Mesothelial cell of epicardium (in vitro differentiated cells): Measurements from ENCODE around the gene ZNF574. TPM values are rescaled to one million over a fixed set of nuclear protein-coding genes. Genes with fewer than 3 reads are reported as not detected.

Source experiments
- DNase-seq, 2 experiments: peaks; one replicate each; pipeline ENCODE4 v3.0.0; 2021; ENCODE audit warnings: low spot score in 2 of 2; ENCODE audit not compliant: unreplicated experiment in 2 of 2
- H3K27ac Mint-ChIP-seq: 2 replicates; pipeline ENCODE4 v1.8.0; 2021; ENCODE audit warnings: mixed read lengths
- H3K27me3 Mint-ChIP-seq: 2 replicates; pipeline ENCODE4 v1.8.0; 2021; ENCODE audit warnings: low read depth, mixed read lengths
- H3K36me3 Mint-ChIP-seq: 2 replicates; pipeline ENCODE4 v1.8.0; 2021; ENCODE audit warnings: mixed read lengths
- H3K4me1 Mint-ChIP-seq: 2 replicates; pipeline ENCODE4 v1.8.0; 2021; ENCODE audit warnings: mixed read lengths
- H3K4me3 Mint-ChIP-seq: 2 replicates; pipeline ENCODE4 v1.8.0; 2021; ENCODE audit warnings: mild to moderate bottlenecking, moderate library complexity, mixed read lengths
- H3K9me3 Mint-ChIP-seq: 2 replicates; pipeline ENCODE4 v1.8.0; 2021; ENCODE audit warnings: mixed read lengths
- total RNA-seq: library from RNA; stranded (reverse); gene quantifications from 3 replicates; pipeline ENCODE4 v1.2.1, GENCODE V29; 2021
- TF ChIP-seq, protein P1 (sequence below): fragments of 200-600 bp; sonication (generic); IDR thresholded peaks from one replicate; pipeline ENCODE4 v1.5.0; 2021; ENCODE audit warnings: antibody characterized with exemption; ENCODE audit not compliant: unreplicated experiment

Gene ZNF574
- total RNA-seq, 1 donor from 2014 or later = 21.3 TPM

DNA sequence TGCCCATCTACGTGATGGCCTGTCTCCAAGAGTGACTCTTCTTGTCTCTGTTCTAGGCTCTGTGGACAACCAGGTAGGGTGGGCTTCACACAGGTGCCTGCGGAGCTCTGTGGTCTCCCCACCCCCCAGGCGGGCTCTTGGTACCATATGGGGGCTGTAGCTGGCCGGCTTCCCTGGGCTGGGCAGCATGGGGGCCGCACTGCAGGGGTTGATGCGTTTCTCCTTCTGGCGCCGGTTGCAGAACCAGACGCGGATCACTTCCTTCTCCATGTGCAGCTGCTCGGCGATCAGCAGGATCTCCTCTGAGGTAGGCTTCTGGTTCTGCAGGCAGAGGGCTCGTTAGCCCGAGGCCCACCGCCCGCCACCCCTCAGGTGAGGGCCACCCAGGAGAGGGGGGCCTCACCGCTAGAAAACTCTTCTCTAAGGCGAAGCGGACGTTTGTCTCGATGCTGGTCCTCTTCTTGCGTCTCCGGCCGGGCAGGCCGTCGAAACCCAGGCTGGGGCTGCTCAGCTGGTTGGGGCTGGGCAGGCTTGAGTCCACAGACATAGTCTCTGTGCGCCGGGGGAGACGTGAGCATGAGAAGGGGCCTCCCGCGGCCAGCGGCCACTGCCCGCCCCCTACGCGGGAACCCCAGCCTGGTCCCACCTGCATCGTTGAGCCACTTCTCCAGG lies 19.3 kb downstream of the ZNF574 start:
- Mint-ChIP-seq H3K27me3 (peaks cover 39% of the 10 kb centered on the region), H3K36me3 (no peaks in the 10 kb centered on the region), H3K4me1 (no peaks in the 10 kb centered on the region), H3K27ac (no peak overlapping the region), H3K9me3 (no peaks in the 10 kb centered on the region), H3K4me3 (no peak overlapping the region)
- TF ChIP-seq, protein P1, sequence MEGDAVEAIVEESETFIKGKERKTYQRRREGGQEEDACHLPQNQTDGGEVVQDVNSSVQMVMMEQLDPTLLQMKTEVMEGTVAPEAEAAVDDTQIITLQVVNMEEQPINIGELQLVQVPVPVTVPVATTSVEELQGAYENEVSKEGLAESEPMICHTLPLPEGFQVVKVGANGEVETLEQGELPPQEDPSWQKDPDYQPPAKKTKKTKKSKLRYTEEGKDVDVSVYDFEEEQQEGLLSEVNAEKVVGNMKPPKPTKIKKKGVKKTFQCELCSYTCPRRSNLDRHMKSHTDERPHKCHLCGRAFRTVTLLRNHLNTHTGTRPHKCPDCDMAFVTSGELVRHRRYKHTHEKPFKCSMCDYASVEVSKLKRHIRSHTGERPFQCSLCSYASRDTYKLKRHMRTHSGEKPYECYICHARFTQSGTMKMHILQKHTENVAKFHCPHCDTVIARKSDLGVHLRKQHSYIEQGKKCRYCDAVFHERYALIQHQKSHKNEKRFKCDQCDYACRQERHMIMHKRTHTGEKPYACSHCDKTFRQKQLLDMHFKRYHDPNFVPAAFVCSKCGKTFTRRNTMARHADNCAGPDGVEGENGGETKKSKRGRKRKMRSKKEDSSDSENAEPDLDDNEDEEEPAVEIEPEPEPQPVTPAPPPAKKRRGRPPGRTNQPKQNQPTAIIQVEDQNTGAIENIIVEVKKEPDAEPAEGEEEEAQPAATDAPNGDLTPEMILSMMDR = no peak
- DNase-seq = no peak

DNA sequence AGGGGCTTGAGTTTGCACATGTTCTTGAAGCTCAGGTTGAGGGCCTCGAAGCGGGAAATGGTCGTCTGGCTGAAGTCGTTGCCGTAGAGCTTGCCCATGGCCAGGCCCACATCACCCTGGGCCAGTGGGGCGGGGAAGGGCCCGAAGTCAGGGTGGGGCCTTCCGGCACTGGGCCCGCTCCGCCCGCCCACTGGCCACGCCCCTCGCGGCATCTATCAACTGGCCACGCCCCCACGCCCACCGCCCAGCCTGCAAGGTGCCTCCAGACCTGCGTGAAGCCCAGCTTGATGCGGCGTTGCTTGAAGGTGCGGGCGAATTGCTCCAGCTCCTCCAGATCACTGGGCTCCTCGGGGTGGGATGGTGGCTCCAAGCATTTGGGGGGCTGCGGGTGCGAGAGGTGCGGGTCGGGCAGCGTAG lies 19.9 kb downstream of the ZNF574 start:
- H3K36me3 Mint-ChIP-seq = no peaks in the 10 kb centered on the region
- no peak overlapping the region for H3K4me3 Mint-ChIP-seq
- DNase-seq = no peak
- peaks cover 36% of the 10 kb centered on the region for H3K27me3 Mint-ChIP-seq
- H3K4me1 Mint-ChIP-seq = no peaks in the 10 kb centered on the region
- H3K27ac Mint-ChIP-seq = no peak overlapping the region
- TF ChIP-seq, protein P1 = no peak
- H3K9me3 Mint-ChIP-seq = no peaks in the 10 kb centered on the region

DNA sequence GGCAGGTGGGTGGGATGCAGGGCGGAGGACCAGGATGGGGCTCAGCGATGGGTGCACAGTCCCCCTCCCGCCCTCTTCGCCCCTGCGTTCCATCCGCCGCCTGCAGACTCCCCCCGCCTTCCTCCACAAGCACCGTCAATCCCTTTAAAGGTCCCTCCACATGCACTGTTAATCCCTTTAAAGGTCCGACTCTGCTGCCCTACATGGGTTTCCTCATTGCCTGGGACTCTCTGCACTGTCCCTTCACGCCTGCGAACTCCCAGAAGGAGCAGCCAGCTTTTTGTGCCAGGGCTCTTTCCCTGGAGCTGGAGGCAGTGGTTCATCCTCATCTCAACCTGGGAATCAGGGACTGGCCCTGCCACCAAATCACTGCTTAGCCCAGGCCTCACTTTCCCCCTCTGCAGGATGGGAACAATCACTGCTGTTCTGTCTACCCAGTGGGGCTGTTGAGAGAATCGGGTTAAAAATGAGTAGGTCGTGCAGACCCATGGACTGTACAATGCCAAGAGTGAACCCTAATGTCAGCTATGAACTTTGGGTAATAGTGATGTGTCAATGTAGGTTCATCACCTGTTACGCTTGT lies 20.4 kb downstream of the ZNF574 start:
- H3K4me3 Mint-ChIP-seq = no peak overlapping the region
- no peaks in the 10 kb centered on the region for H3K9me3 Mint-ChIP-seq
- no peak overlapping the region for H3K27ac Mint-ChIP-seq
- H3K4me1 Mint-ChIP-seq = no peaks in the 10 kb centered on the region
- DNase-seq = no peak
- TF ChIP-seq, protein P1 = no peak
- H3K27me3 Mint-ChIP-seq = peaks cover 38% of the 10 kb centered on the region
- no peaks in the 10 kb centered on the region for H3K36me3 Mint-ChIP-seq

DNA sequence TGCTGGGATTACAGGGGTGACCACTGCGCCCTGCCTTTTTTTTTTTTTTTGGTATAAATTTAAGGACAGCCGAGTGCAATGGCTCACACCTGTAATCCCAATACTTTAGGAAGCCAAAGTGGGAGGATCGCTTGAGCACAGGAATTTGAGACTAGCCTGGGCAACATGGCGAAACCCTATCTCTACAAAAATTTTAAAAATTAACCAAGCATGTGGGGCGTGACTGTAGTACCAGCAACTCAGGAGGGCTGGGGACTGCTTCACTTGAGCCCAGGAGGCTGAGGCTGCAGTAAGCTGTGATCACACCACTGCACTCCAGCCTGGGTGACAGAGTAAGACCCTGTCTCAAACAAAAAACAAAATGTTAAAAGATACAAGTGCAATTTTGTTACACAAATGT lies 21.5 kb downstream of the ZNF574 start:
- Mint-ChIP-seq H3K27ac (no peak overlapping the region), H3K36me3 (no peaks in the 10 kb centered on the region), H3K4me3 (no peak overlapping the region), H3K9me3 (no peaks in the 10 kb centered on the region), H3K27me3 (peaks cover 38% of the 10 kb centered on the region), H3K4me1 (no peaks in the 10 kb centered on the region)
- no peak for DNase-seq
- TF ChIP-seq, protein P1 = no peak

DNA sequence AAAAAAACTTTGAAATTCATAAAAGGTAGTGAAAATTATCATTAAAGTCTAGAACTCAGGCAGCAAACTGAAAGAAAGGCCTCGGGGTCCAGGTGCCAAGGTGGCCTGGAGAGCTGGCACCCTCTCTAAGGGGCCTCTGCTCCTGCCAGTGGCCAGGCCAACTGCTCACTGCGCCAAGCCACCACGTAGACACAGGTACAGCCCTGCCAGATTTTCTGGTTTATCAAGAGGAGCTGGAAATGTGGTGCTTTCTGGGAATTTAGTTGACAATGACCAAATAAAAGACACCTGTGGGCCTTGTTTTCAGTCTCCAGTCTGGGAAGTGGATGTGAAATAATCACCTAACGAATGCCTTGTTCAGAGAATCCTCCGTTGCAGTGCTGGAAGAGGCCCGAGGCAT lies 22.8 kb downstream of the ZNF574 start:
- TF ChIP-seq, protein P1 = no peak
- no peak overlapping the region for H3K4me3 Mint-ChIP-seq
- peaks cover 45% of the 10 kb centered on the region for H3K27me3 Mint-ChIP-seq
- no peak overlapping the region for H3K27ac Mint-ChIP-seq
- DNase-seq = no peak
- no peaks in the 10 kb centered on the region for H3K36me3 Mint-ChIP-seq
- H3K9me3 Mint-ChIP-seq = no peaks in the 10 kb centered on the region
- no peaks in the 10 kb centered on the region for H3K4me1 Mint-ChIP-seq
